SK-N-SH treated with all-trans-retinoic acid at 6 μM for 48 hours (cell line): ENCODE results near the gene CHRNA9.

Experiments used
- ATAC-seq: fragments of 200-7000 bp; cut with Tn5 transposase; 3 replicates; pipeline ENCODE4 v1.9.1; 2020; ENCODE audit warnings: mild to moderate bottlenecking, moderate library complexity
- BACH2 ChIP-seq: fragments of 250-450 bp; sonication (Bioruptor Pico); IDR thresholded peaks from 2 replicates; pipeline ENCODE4 v1.9.0; 2021; ENCODE audit warnings: mild to moderate bottlenecking, borderline replicate concordance
- CSDC2 ChIP-seq: fragments of 250-450 bp; sonication (Bioruptor Pico); IDR thresholded peaks from 2 replicates; pipeline ENCODE4 v1.5.0; 2020; ENCODE audit warnings: mild to moderate bottlenecking, moderate library complexity
- ESRRG ChIP-seq: fragments of 250-450 bp; sonication (Bioruptor Pico); IDR thresholded peaks from 2 replicates; pipeline ENCODE4 v1.6.1; 2021; ENCODE audit warnings: mild to moderate bottlenecking
- GLIS3 ChIP-seq: fragments of 250-450 bp; sonication (Bioruptor Pico); IDR thresholded peaks from 2 replicates; pipeline ENCODE4 v1.5.0; 2020; ENCODE audit warnings: mild to moderate bottlenecking, moderate library complexity
- OSR1 ChIP-seq: fragments of 250-450 bp; sonication (Bioruptor Pico); IDR thresholded peaks from 2 replicates; pipeline ENCODE4 v1.8.0; 2022; ENCODE audit warnings: moderate library complexity, mild to moderate bottlenecking, inconsistent platforms
- PPARA ChIP-seq: fragments of 250-450 bp; sonication (Bioruptor Pico); IDR thresholded peaks from 2 replicates; pipeline ENCODE4 v1.5.0; 2020; ENCODE audit warnings: mild to moderate bottlenecking, borderline replicate concordance
- SNAI2 ChIP-seq: fragments of 250-450 bp; sonication (Bioruptor Pico); IDR thresholded peaks from 2 replicates; pipeline ENCODE4 v1.5.0; 2020; ENCODE audit warnings: mild to moderate bottlenecking, moderate library complexity
- TCF4 ChIP-seq: fragments of 250-450 bp; sonication (Bioruptor Pico); IDR thresholded peaks from 2 replicates; pipeline ENCODE4 v1.8.0; 2021; ENCODE audit warnings: mild to moderate bottlenecking, moderate library complexity, borderline replicate concordance
- TOX ChIP-seq: fragments of 250-450 bp; sonication (Bioruptor Pico); IDR thresholded peaks from 2 replicates; pipeline ENCODE4 v1.8.0; 2021; ENCODE audit warnings: mild to moderate bottlenecking, moderate library complexity, borderline replicate concordance
- ZFP3 ChIP-seq: fragments of 250-450 bp; sonication (Bioruptor Pico); IDR thresholded peaks from 2 replicates; pipeline ENCODE4 v1.5.0; 2020; ENCODE audit warnings: mild to moderate bottlenecking, moderate library complexity
- ZFP30 ChIP-seq: fragments of 450-650 bp; formaldehyde crosslinking; IDR thresholded peaks from 2 replicates; pipeline ENCODE4 v1.5.0; 2022; ENCODE audit warnings: mild to moderate bottlenecking, moderate library complexity
- ZNF565 ChIP-seq: fragments of 450-650 bp; formaldehyde crosslinking; conservative IDR thresholded peaks from 2 replicates; pipeline ENCODE4 v1.5.0; 2020; ENCODE audit warnings: low read depth, mild to moderate bottlenecking, moderate library complexity
- ZNF70 ChIP-seq: fragments of 450-650 bp; formaldehyde crosslinking; IDR thresholded peaks from 2 replicates; pipeline ENCODE4 v1.5.0; 2020; ENCODE audit warnings: mild to moderate bottlenecking, moderate library complexity
- ZNF8 ChIP-seq: fragments of 450-650 bp; formaldehyde crosslinking; IDR thresholded peaks from 2 replicates; pipeline ENCODE4 v1.5.0; 2020; ENCODE audit warnings: mild to moderate bottlenecking, moderate library complexity
- TF ChIP-seq, protein P1 (sequence below): fragments of 250-450 bp; sonication (Bioruptor Pico); IDR thresholded peaks from 2 replicates; pipeline ENCODE4 v1.5.0; 2020; ENCODE audit warnings: mild to moderate bottlenecking, moderate library complexity
- TF ChIP-seq, protein P2 (sequence below): fragments of 250-450 bp; sonication (Bioruptor Pico); IDR thresholded peaks from 2 replicates; pipeline ENCODE4 v1.8.0; 2021; ENCODE audit warnings: low read depth, mild to moderate bottlenecking, moderate library complexity, borderline replicate concordance
- TF ChIP-seq, protein P3 (sequence below): fragments of 250-450 bp; sonication (Bioruptor Pico); IDR thresholded peaks from 2 replicates; pipeline ENCODE4 v1.5.1; 2020; ENCODE audit warnings: low read depth, mild to moderate bottlenecking, moderate library complexity
- TF ChIP-seq, protein P4 (sequence below): fragments of 250-450 bp; sonication (Bioruptor Pico); IDR thresholded peaks from 2 replicates; pipeline ENCODE4 v1.8.0; 2020; ENCODE audit warnings: mild to moderate bottlenecking, moderate library complexity, borderline replicate concordance
- TF ChIP-seq, protein P5 (sequence below): fragments of 250-450 bp; sonication (Bioruptor Pico); IDR thresholded peaks from 2 replicates; pipeline ENCODE4 v1.5.1; 2021; ENCODE audit warnings: mild to moderate bottlenecking, moderate library complexity

CHRNA9 gene

DNA sequence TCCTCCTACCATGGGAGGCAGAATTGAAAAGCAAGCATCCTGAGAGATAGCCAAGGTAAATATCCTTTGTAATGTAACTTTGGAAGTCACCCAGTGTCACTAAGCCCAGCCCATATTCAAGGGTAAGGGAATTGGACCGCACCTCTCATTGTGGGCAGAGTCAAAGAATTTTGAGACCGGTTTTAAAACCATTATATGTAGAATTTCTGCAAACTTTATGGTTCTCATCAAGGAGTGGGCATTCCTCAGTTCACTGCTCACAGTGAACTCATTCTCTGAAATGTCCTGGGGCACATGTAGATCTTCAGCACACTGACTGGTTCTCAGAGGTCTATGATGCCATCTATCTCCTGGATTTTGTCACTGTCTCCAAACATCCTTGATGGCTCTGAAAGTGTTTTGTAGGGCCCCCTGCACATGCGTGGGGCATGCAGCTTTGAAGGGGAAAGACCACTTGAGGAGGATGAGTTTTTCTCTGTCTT, 35.3 kb upstream of the CHRNA9 start:
- TF ChIP-seq BACH2 (no peak), GLIS3 (no peak), SNAI2 (CRISPR knock-in tag) (no peak), ESRRG (CRISPR knock-in tag) (no peak), TCF4 (CRISPR knock-in tag) (no peak), ZNF70 (CRISPR knock-in tag) (no peak), OSR1 (CRISPR knock-in tag) (no peak), ZFP30 (CRISPR knock-in tag) (no peak), ZNF565 (CRISPR knock-in tag) (no peak)
- TF ChIP-seq, protein P1, sequence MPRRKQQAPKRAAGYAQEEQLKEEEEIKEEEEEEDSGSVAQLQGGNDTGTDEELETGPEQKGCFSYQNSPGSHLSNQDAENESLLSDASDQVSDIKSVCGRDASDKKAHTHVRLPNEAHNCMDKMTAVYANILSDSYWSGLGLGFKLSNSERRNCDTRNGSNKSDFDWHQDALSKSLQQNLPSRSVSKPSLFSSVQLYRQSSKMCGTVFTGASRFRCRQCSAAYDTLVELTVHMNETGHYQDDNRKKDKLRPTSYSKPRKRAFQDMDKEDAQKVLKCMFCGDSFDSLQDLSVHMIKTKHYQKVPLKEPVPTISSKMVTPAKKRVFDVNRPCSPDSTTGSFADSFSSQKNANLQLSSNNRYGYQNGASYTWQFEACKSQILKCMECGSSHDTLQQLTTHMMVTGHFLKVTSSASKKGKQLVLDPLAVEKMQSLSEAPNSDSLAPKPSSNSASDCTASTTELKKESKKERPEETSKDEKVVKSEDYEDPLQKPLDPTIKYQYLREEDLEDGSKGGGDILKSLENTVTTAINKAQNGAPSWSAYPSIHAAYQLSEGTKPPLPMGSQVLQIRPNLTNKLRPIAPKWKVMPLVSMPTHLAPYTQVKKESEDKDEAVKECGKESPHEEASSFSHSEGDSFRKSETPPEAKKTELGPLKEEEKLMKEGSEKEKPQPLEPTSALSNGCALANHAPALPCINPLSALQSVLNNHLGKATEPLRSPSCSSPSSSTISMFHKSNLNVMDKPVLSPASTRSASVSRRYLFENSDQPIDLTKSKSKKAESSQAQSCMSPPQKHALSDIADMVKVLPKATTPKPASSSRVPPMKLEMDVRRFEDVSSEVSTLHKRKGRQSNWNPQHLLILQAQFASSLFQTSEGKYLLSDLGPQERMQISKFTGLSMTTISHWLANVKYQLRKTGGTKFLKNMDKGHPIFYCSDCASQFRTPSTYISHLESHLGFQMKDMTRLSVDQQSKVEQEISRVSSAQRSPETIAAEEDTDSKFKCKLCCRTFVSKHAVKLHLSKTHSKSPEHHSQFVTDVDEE (CRISPR knock-in tag) = no peak
- TF ChIP-seq, protein P2, sequence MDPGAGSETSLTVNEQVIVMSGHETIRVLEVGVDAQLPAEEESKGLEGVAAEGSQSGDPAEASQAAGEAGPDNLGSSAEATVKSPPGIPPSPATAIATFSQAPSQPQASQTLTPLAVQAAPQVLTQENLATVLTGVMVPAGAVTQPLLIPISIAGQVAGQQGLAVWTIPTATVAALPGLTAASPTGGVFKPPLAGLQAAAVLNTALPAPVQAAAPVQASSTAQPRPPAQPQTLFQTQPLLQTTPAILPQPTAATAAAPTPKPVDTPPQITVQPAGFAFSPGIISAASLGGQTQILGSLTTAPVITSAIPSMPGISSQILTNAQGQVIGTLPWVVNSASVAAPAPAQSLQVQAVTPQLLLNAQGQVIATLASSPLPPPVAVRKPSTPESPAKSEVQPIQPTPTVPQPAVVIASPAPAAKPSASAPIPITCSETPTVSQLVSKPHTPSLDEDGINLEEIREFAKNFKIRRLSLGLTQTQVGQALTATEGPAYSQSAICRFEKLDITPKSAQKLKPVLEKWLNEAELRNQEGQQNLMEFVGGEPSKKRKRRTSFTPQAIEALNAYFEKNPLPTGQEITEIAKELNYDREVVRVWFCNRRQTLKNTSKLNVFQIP = no peak
- TF ChIP-seq, protein P3, sequence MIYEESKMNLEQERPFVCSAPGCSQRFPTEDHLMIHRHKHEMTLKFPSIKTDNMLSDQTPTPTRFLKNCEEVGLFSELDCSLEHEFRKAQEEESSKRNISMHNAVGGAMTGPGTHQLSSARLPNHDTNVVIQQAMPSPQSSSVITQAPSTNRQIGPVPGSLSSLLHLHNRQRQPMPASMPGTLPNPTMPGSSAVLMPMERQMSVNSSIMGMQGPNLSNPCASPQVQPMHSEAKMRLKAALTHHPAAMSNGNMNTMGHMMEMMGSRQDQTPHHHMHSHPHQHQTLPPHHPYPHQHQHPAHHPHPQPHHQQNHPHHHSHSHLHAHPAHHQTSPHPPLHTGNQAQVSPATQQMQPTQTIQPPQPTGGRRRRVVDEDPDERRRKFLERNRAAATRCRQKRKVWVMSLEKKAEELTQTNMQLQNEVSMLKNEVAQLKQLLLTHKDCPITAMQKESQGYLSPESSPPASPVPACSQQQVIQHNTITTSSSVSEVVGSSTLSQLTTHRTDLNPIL (CRISPR knock-in tag) = no peak
- TF ChIP-seq, protein P4, sequence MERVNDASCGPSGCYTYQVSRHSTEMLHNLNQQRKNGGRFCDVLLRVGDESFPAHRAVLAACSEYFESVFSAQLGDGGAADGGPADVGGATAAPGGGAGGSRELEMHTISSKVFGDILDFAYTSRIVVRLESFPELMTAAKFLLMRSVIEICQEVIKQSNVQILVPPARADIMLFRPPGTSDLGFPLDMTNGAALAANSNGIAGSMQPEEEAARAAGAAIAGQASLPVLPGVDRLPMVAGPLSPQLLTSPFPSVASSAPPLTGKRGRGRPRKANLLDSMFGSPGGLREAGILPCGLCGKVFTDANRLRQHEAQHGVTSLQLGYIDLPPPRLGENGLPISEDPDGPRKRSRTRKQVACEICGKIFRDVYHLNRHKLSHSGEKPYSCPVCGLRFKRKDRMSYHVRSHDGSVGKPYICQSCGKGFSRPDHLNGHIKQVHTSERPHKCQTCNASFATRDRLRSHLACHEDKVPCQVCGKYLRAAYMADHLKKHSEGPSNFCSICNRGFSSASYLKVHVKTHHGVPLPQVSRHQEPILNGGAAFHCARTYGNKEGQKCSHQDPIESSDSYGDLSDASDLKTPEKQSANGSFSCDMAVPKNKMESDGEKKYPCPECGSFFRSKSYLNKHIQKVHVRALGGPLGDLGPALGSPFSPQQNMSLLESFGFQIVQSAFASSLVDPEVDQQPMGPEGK (CRISPR knock-in tag) = no peak
- no peak for ATAC-seq

DNA sequence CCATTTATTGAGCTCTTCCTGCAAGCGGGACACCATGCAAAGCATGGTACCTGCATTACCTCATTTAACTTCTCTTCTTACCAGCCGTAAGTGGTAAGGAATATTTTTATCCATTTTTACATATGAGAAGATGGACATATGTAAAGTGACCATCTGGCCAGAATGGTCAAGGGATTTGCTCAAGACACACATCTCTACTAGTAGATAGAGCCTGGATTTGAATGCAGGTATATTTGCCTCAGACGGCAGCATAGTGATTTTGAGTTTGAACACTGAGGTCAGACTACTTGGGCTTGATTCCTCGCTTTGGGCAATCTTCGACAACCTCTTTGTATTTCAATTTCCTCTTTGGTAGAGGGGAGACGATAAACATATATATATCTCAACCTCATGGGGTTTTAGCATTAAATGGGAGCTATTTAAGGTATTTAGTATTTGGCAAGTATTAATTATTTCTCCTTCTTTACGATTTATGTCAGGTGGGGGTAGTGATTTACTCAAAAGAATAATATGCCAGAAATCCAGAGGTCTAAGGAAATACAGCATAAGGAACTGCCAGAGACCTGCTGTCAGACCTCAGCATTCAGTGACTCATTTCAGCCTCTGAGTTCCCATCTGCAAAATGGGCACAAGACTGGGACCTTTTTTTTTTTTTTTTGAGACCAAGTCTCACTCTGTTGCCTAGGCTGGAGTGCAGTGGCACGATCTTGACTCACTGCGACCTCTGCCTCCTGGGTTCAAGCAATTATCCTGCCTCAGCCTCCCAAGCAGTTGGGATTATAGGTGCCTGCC, 34.6 kb upstream of the CHRNA9 start:
- TF ChIP-seq ZNF565 (CRISPR knock-in tag) (no peak), BACH2 (no peak), CSDC2 (CRISPR knock-in tag) (no peak), ZNF8 (no peak), ZFP3 (CRISPR knock-in tag) (no peak), PPARA (CRISPR knock-in tag) (no peak)
- TF ChIP-seq, protein P4 (CRISPR knock-in tag) = no peak
- TF ChIP-seq, protein P5, sequence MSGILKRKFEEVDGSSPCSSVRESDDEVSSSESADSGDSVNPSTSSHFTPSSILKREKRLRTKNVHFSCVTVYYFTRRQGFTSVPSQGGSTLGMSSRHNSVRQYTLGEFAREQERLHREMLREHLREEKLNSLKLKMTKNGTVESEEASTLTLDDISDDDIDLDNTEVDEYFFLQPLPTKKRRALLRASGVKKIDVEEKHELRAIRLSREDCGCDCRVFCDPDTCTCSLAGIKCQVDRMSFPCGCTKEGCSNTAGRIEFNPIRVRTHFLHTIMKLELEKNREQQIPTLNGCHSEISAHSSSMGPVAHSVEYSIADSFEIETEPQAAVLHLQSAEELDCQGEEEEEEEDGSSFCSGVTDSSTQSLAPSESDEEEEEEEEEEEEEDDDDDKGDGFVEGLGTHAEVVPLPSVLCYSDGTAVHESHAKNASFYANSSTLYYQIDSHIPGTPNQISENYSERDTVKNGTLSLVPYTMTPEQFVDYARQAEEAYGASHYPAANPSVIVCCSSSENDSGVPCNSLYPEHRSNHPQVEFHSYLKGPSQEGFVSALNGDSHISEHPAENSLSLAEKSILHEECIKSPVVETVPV = no peak

DNA sequence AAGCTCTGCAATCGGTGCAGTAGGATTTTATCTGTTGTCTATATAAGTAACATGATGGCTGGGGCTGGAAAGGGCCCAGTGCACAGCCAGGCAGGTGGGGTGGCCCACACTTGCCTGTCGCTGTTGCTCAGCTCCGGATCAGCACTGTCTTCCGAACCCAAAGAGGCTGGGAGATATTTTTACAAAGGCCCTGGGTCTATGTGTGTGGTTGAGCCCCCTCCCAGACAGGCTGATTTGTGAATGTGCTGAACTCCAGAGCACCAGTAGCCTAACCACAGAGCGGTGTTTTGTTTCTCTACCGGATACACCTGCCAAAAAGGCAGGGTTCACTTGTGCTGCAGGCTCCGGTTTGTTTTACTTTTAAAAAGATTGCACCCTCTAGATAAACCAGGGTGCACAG, 33.5 kb upstream of the CHRNA9 start:
- ATAC-seq = no peak
- TF ChIP-seq, protein P1 (CRISPR knock-in tag) = no peak
- TF ChIP-seq GLIS3 (no peak), TOX (CRISPR knock-in tag) (no peak), OSR1 (CRISPR knock-in tag) (no peak), ZNF70 (CRISPR knock-in tag) (no peak)
- TF ChIP-seq, protein P2 = no peak
- TF ChIP-seq, protein P3 (CRISPR knock-in tag) = no peak

More for the DNA sequence above, 34.6 kb upstream of the CHRNA9 start:
- no peak for ATAC-seq
